Caco-2 (cell line): ENCODE data around the gene GOLGA2. TPM values are rescaled to one million over a fixed set of nuclear protein-coding genes. Genes with fewer than 3 reads are reported as not detected.

ENCODE experiments used
- BruUV-seq: library from RNA; stranded (reverse); fragments of 400-500 nt; replicated peaks from 2 replicates; lab custom pipeline; 2021; lab: Mats Ljungman, UMichigan
- CTCF ChIA-PET: fragments of 300-600 bp; sonication (Branson Sonifier 250); formaldehyde crosslinking; loops from one replicate; lab custom pipeline; 2022; ENCODE audit warnings: antibody characterized with exemption; lab: Charles Lee
- POLR2A ChIA-PET: fragments of 300-600 bp; sonication (Branson Sonifier 250); formaldehyde crosslinking; loops from one replicate; lab custom pipeline; 2022; ENCODE audit warnings: antibody characterized with exemption; lab: Charles Lee
- DNase-seq, 2 experiments: peaks; one replicate each; pipeline versions ENCODE4 v3.0.0 to v3.0.0-alpha.2; 2020 to 2022
- H3K27me3 ChIP-seq: replicated peaks from 2 replicates; pipeline ENCODE4 v1.6.0; 2011; ENCODE audit warnings: low read length; ENCODE audit not compliant: control insufficient read depth, insufficient read depth
- H3K36me3 ChIP-seq: 2 replicates; pipeline ENCODE4 v1.5.1; 2011; ENCODE audit warnings: low read length; ENCODE audit not compliant: control insufficient read depth, insufficient read depth
- H3K4me1 ChIP-seq: fragments of 250-450 bp; sonication (Bioruptor Pico); 2 replicates; pipeline ENCODE4 v1.5.1; 2020; ENCODE audit warnings: mild to moderate bottlenecking
- H3K4me3 ChIP-seq: 2 replicates; pipeline ENCODE4 v1.5.1; 2011; ENCODE audit warnings: low read depth, mild to moderate bottlenecking, control low read depth, low read length
- H3K9me3 ChIP-seq: fragments of 250-450 bp; sonication (Bioruptor Pico); 2 replicates; pipeline ENCODE4 v1.5.1; 2020; ENCODE audit warnings: mild to moderate bottlenecking, moderate library complexity
- H3K27ac Mint-ChIP-seq: one replicate; pipeline ENCODE4 v1.8.0; 2022; ENCODE audit warnings: mixed read lengths; ENCODE audit not compliant: unreplicated experiment
- H3K27me3 Mint-ChIP-seq: one replicate; pipeline ENCODE4 v1.8.0; 2022; ENCODE audit warnings: mixed read lengths; ENCODE audit not compliant: insufficient read depth, unreplicated experiment
- H3K36me3 Mint-ChIP-seq: one replicate; pipeline ENCODE4 v1.8.0; 2022; ENCODE audit warnings: mild to moderate bottlenecking, mixed read lengths; ENCODE audit not compliant: insufficient read depth, unreplicated experiment
- H3K4me1 Mint-ChIP-seq: one replicate; pipeline ENCODE4 v1.8.0; 2022; ENCODE audit warnings: low read depth, mixed read lengths; ENCODE audit not compliant: unreplicated experiment
- H3K4me3 Mint-ChIP-seq: one replicate; pipeline ENCODE4 v1.8.0; 2022; ENCODE audit warnings: mild to moderate bottlenecking, moderate library complexity, mixed read lengths; ENCODE audit not compliant: unreplicated experiment
- H3K9me3 Mint-ChIP-seq: one replicate; pipeline ENCODE4 v1.8.0; 2022; ENCODE audit warnings: mixed read lengths; ENCODE audit not compliant: unreplicated experiment
- intact Hi-C: fragments of 100-400 bp; cut with micrococcal nuclease; formaldehyde crosslinking; loops from one replicate; pipeline ENCODE4 v1.10.0; 2022; ENCODE audit not compliant: unreplicated experiment
- total RNA-seq: library from RNA; stranded (reverse); gene quantifications from 2 replicates; pipeline ENCODE4 v1.2.3, GENCODE V29; 2022
- TF ChIP-seq, protein P1 (sequence below), 2 experiments: fragments of 200-600 bp in 1 of 2; IDR thresholded peaks; 1 replicate in 1 of 2; 2 replicates in 1 of 2; pipeline versions ENCODE4 v1.5.1 to v1.8.0; 2011 to 2022; ENCODE audit warnings: antibody characterized with exemption in 1 of 2, control low read depth in 1 of 2, inconsistent platforms in 1 of 2, low read depth in 1 of 2, low read length in 1 of 2, mild to moderate bottlenecking in 1 of 2, moderate library complexity in 1 of 2; ENCODE audit not compliant: insufficient read depth in 1 of 2, severe bottlenecking in 1 of 2, unreplicated experiment in 1 of 2

The GOLGA2 gene
- total RNA-seq, 1 experiment from 2014 or later, result 97.7 TPM

DNA sequence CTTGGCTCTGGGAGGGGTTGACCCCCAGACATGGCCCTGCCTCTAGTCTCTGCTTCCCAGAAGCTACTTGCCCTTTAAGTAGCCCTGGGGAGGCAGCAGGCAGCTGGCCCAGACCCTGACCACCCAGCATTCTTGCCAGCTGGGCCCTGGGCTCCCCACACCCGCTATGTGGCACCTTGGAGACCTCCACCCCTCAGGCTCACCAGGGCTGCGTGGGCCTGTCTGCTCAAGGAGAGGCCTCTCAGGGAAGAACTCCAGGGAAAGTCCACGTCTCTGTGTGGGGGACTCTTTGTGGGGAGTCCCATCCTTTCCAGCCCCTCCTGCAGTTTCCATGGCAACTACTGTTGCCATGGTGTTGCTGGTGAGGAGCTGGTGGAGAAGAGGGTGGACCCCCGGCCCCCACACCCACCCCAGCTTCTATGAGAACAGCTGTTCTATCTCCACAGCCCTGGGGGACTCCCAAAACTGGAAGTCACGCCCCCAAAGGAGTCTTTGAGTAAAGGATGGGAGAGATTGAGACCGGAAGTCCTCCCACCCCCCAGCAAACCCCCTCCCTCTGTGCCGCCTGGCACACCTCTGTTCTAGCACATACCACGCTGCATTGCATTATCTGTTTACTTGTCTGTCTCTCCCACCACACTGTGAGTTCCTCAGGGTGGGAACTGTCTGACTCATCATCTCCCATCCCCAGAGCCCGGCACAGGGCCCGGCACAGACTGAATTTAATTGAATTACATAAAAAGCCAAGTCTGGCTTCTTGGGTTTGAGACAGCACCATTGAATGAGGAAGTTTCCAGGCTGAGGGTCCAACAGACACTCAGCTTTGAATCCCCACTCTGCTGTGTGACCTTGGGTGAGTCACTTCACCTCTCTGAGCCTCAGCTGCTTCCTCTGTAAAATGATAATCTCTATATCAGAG is 60.1 kb downstream of the GOLGA2 start:
- H3K27ac Mint-ChIP-seq, result no peak overlapping the region
- intact Hi-C loops, result no loop called here
- Histone ChIP-seq H3K27me3 (no peaks in the 10 kb centered on the region), H3K9me3 (no peaks in the 10 kb centered on the region), H3K36me3 (no peaks in the 10 kb centered on the region), H3K4me1 (peaks cover 15% of the 10 kb centered on the region), H3K4me3 (no peak overlapping the region)
- no peak overlapping the region for H3K4me3 Mint-ChIP-seq
- TF ChIP-seq, protein P1, sequence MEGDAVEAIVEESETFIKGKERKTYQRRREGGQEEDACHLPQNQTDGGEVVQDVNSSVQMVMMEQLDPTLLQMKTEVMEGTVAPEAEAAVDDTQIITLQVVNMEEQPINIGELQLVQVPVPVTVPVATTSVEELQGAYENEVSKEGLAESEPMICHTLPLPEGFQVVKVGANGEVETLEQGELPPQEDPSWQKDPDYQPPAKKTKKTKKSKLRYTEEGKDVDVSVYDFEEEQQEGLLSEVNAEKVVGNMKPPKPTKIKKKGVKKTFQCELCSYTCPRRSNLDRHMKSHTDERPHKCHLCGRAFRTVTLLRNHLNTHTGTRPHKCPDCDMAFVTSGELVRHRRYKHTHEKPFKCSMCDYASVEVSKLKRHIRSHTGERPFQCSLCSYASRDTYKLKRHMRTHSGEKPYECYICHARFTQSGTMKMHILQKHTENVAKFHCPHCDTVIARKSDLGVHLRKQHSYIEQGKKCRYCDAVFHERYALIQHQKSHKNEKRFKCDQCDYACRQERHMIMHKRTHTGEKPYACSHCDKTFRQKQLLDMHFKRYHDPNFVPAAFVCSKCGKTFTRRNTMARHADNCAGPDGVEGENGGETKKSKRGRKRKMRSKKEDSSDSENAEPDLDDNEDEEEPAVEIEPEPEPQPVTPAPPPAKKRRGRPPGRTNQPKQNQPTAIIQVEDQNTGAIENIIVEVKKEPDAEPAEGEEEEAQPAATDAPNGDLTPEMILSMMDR (IDR thresholded peaks at IDR 0.05; ENCODE audit: insufficient read depth in 1 of 2, low read depth in 1 of 2, low read length in 1 of 2, severe bottlenecking in 1 of 2, unreplicated experiment in 1 of 2), result no peak
- H3K27me3 Mint-ChIP-seq, result peaks cover under 1% of the 10 kb centered on the region
- BruUV-seq, result no TSS peak
- H3K4me1 Mint-ChIP-seq, result peaks cover 20% of the 10 kb centered on the region
- DNase-seq, result no peak
- no peaks in the 10 kb centered on the region for H3K9me3 Mint-ChIP-seq
- H3K36me3 Mint-ChIP-seq, result peaks cover 6% of the 10 kb centered on the region
- ChIA-PET CTCF (no interaction called here), POLR2A (interaction anchor here (0.6 kb wide), 1 partner anchor 17 kb away, joined by 5 read pairs; no protein-coding TSS in a partner anchor)

DNA sequence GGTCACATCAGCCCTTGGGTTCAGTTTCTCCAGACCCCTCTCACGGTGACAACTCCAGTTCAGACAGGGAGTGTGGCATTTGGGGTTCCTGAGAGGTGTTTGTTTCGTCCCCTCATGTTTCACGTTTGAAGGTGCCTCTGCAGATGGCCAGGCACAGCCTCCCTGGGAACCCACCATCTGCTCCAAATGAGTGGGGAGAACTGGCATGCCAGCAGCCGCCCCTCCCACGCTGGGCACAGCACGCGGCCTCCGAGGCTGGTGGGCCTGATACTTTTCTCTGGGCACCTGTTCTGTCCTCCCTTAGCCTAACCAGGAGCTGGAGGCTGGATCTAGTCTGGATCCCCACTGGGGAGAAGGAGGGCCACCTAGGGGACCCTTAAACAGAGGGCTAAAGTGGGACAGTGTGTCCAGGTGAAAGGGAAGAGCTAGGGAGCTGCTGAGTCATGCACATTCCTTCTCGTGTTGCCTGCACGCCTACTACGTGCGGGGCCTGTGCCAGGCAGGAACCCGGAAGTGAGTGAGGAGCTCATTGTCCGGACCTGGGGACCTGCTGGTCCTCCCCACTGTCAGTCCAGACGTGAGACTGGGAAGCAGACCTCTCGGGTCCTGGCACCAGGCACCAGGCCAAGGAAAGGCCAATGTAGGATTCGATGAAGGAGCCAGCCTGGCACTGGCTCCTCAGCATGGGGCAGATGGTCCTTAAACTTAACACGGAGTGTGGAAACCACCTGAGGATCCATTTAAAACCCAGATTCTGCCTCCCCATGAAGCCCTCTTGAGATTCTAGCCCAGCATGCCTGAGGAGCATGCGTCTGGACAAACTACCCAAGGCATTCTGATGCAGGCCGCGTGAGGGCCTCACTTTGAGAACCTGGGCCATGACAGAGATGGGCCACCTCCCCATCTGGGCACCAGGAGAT is 61.0 kb downstream of the GOLGA2 start:
- intact Hi-C loops, result no loop called here
- H3K9me3 Mint-ChIP-seq, result no peaks in the 10 kb centered on the region
- ChIA-PET CTCF (no interaction called here), POLR2A (interaction anchor here (0.6 kb wide), 1 partner anchor 16 kb away, joined by 5 read pairs; no protein-coding TSS in a partner anchor)
- BruUV-seq, result no TSS peak
- no peak for DNase-seq
- peaks cover 15% of the 10 kb centered on the region for H3K4me1 ChIP-seq
- H3K36me3 Mint-ChIP-seq, result peaks cover 6% of the 10 kb centered on the region
- H3K36me3 ChIP-seq, result no peaks in the 10 kb centered on the region
- no peak overlapping the region for H3K27ac Mint-ChIP-seq
- no peak overlapping the region for H3K4me3 Mint-ChIP-seq
- H3K27me3 Mint-ChIP-seq, result no peaks in the 10 kb centered on the region
- H3K4me1 Mint-ChIP-seq, result peaks cover 20% of the 10 kb centered on the region
- H3K9me3 ChIP-seq, result no peaks in the 10 kb centered on the region
- H3K4me3 ChIP-seq, result no peak overlapping the region
- H3K27me3 ChIP-seq, result no peaks in the 10 kb centered on the region
- TF ChIP-seq, protein P1 (IDR thresholded peaks at IDR 0.05; ENCODE audit: insufficient read depth in 1 of 2, low read depth in 1 of 2, low read length in 1 of 2, severe bottlenecking in 1 of 2, unreplicated experiment in 1 of 2), result no peak
